Panc1 (cell line): ENCODE data around the gene BAD.

Experiments
- SIN3A ChIP-seq: IDR thresholded peaks from 2 replicates; pipeline ENCODE4 v1.6.1; 2012; ENCODE audit warnings: low read depth, mild to moderate bottlenecking, low read length, moderate library complexity, borderline replicate concordance; ENCODE audit not compliant: insufficient read depth
- TF ChIP-seq, protein P1 (sequence below): fragments of 450-650 bp; IDR thresholded peaks from 2 replicates; pipeline ENCODE4 v1.5.1; 2017; ENCODE audit warnings: mild to moderate bottlenecking
- TF ChIP-seq, protein P2 (sequence below), 2 experiments: IDR thresholded peaks; 2 replicates each; pipeline ENCODE4 v1.6.1; 2011 to 2012; ENCODE audit warnings: low read depth in 2 of 2, control low read depth in 1 of 2, low read length in 1 of 2, mild to moderate bottlenecking in 1 of 2, moderate library complexity in 1 of 2; ENCODE audit not compliant: insufficient read depth in 1 of 2

DNA sequence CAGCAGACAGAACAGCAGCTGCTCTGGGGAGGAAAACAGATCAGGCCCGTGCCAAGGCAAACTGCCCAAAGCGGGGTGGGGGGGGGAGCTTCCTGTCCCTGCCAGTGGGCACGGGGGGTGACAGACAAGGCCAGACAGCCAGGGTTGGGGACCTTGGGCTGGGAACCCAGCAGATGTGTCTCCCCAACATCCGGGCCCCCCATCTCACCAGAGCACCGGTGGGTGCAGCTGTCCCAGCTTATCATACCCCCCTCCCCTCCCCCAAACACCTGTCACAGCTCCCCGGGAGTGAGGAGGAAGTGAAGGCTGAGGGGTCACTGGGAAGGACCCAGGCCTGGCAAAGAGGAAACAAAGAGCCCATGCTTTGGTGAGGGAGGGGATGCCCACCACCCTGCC, 39.1 kb downstream of the BAD start:
- TF ChIP-seq, protein P1, sequence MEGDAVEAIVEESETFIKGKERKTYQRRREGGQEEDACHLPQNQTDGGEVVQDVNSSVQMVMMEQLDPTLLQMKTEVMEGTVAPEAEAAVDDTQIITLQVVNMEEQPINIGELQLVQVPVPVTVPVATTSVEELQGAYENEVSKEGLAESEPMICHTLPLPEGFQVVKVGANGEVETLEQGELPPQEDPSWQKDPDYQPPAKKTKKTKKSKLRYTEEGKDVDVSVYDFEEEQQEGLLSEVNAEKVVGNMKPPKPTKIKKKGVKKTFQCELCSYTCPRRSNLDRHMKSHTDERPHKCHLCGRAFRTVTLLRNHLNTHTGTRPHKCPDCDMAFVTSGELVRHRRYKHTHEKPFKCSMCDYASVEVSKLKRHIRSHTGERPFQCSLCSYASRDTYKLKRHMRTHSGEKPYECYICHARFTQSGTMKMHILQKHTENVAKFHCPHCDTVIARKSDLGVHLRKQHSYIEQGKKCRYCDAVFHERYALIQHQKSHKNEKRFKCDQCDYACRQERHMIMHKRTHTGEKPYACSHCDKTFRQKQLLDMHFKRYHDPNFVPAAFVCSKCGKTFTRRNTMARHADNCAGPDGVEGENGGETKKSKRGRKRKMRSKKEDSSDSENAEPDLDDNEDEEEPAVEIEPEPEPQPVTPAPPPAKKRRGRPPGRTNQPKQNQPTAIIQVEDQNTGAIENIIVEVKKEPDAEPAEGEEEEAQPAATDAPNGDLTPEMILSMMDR = no peak
- no peak for TF ChIP-seq SIN3A
- TF ChIP-seq, protein P2, sequence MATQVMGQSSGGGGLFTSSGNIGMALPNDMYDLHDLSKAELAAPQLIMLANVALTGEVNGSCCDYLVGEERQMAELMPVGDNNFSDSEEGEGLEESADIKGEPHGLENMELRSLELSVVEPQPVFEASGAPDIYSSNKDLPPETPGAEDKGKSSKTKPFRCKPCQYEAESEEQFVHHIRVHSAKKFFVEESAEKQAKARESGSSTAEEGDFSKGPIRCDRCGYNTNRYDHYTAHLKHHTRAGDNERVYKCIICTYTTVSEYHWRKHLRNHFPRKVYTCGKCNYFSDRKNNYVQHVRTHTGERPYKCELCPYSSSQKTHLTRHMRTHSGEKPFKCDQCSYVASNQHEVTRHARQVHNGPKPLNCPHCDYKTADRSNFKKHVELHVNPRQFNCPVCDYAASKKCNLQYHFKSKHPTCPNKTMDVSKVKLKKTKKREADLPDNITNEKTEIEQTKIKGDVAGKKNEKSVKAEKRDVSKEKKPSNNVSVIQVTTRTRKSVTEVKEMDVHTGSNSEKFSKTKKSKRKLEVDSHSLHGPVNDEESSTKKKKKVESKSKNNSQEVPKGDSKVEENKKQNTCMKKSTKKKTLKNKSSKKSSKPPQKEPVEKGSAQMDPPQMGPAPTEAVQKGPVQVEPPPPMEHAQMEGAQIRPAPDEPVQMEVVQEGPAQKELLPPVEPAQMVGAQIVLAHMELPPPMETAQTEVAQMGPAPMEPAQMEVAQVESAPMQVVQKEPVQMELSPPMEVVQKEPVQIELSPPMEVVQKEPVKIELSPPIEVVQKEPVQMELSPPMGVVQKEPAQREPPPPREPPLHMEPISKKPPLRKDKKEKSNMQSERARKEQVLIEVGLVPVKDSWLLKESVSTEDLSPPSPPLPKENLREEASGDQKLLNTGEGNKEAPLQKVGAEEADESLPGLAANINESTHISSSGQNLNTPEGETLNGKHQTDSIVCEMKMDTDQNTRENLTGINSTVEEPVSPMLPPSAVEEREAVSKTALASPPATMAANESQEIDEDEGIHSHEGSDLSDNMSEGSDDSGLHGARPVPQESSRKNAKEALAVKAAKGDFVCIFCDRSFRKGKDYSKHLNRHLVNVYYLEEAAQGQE (IDR thresholded peaks at IDR 0.05; ENCODE audit: insufficient read depth in 1 of 2, low read depth in 2 of 2, low read length in 1 of 2) = no peak
